ENCODE results near the gene ANKRD22. TPM values are rescaled to one million over a fixed set of nuclear protein-coding genes. Genes with fewer than 3 reads are reported as not detected.

The ANKRD22 gene
- total and polyA plus RNA-seq, 2 experiments from 2014 or later: not detected

- Histone ChIP-seq H3K36me3 (no peaks in the 10 kb centered on the region), H3K9me3 (ENCODE audit: low read depth) (no peaks in the 10 kb centered on the region), H3K4me1 (ENCODE audit: low read depth) (peaks cover 18% of the 10 kb centered on the region), H3K27me3 (no peaks in the 10 kb centered on the region), H3K4me3 (no peak overlapping the region), H3K27ac (no peak overlapping the region)
- TF ChIP-seq CTCF (IDR thresholded peaks at IDR 0.05; ENCODE audit: low read depth, low read length): no peak
- DNase-seq (ENCODE audit: low read depth in 1 of 2, low spot score in 1 of 2): no peak
These were observed 43.6 kb upstream of the ANKRD22 start for GRCh38 chr10:88895250-88895649.

GRCh38 chr10:88893611-88894010, 42.0 kb upstream of the ANKRD22 start:
- DNase-seq (ENCODE audit: low read depth in 1 of 2, low spot score in 1 of 2): peak in 1 of 2 donors; percentile 63
- H3K27me3 ChIP-seq: no peaks in the 10 kb centered on the region

GRCh38 chr10:88892222-88892967, 40.8 kb upstream of the ANKRD22 start:
- no peak for TF ChIP-seq CTCF (IDR thresholded peaks at IDR 0.05; ENCODE audit: low read depth, low read length)
- H3K4me1 ChIP-seq (ENCODE audit: low read depth): peaks cover 13% of the 10 kb centered on the region
- H3K4me3 ChIP-seq: no peak overlapping the region
- no peaks in the 10 kb centered on the region for H3K36me3 ChIP-seq
- H3K27ac ChIP-seq: no peak overlapping the region
- no peaks in the 10 kb centered on the region for H3K27me3 ChIP-seq
- no peaks in the 10 kb centered on the region for H3K9me3 ChIP-seq (ENCODE audit: low read depth)
- peak in 1 of 2 donors; percentile 60 for DNase-seq (ENCODE audit: low read depth in 1 of 2, low spot score in 1 of 2)

More at GRCh38 chr10:88893611-88894010, 42.0 kb upstream of the ANKRD22 start:
- TF ChIP-seq CTCF (IDR thresholded peaks at IDR 0.05; ENCODE audit: low read depth, low read length): no peak
- H3K4me3 ChIP-seq: no peak overlapping the region
- H3K36me3 ChIP-seq: no peaks in the 10 kb centered on the region
- H3K9me3 ChIP-seq (ENCODE audit: low read depth): no peaks in the 10 kb centered on the region
- H3K4me1 ChIP-seq (ENCODE audit: low read depth): peaks cover 18% of the 10 kb centered on the region
- H3K27ac ChIP-seq: no peak overlapping the region

GRCh38 chr10:88890681-88891381, 39.2 kb upstream of the ANKRD22 start:
- Histone ChIP-seq H3K4me3 (no peak overlapping the region), H3K27ac (no peak overlapping the region), H3K27me3 (no peaks in the 10 kb centered on the region), H3K4me1 (ENCODE audit: low read depth) (no peaks in the 10 kb centered on the region), H3K36me3 (no peaks in the 10 kb centered on the region), H3K9me3 (ENCODE audit: low read depth) (no peaks in the 10 kb centered on the region)
- no peak for TF ChIP-seq CTCF (IDR thresholded peaks at IDR 0.05; ENCODE audit: low read depth, low read length)
- DNase-seq (ENCODE audit: low read depth in 1 of 2, low spot score in 1 of 2): peak in 1 of 2 donors; percentile 21

- no peak for TF ChIP-seq CTCF (IDR thresholded peaks at IDR 0.05; ENCODE audit: low read depth, low read length)
- H3K27ac ChIP-seq: no peak overlapping the region
- H3K36me3 ChIP-seq: no peaks in the 10 kb centered on the region
- H3K4me1 ChIP-seq (ENCODE audit: low read depth): no peaks in the 10 kb centered on the region
- H3K4me3 ChIP-seq: no peak overlapping the region
- no peaks in the 10 kb centered on the region for H3K9me3 ChIP-seq (ENCODE audit: low read depth)
- no peaks in the 10 kb centered on the region for H3K27me3 ChIP-seq
- DNase-seq (ENCODE audit: low read depth in 1 of 2, low spot score in 1 of 2): no peak
These were observed 38.1 kb upstream of the ANKRD22 start for GRCh38 chr10:88889559-88890337.
